ENCODE measurements around the gene CFAP210. TPM values are rescaled to one million over a fixed set of nuclear protein-coding genes. Genes with fewer than 3 reads are reported as not detected.

Gene CFAP210
- total RNA-seq, 3 donors from 2014 or later (not counting 1 experiment from before 2014, with no cell fraction given) = 0.27 to 8.4 (median 1.5) TPM

DNA sequence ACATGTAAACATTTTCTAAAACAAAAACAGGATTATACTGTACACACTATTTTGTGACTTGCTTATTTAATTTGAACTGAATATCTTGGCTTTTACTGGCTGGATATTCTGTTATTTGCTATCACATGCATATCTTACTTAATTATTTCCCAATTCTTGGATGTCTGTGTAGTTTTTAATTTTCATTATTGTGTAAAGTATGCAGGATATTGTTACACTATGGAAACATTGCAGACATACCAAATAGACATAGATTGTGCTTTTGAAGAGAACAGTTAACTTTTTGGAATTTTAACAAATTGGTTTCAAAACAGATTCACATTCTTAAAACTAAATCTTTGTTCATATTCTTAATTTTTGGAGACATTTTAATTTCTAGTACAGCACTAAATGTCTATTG is 2.2 kb upstream of the CFAP210 start:
- Histone ChIP-seq H3K4me1 (ENCODE audit: control insufficient read depth, insufficient read depth, low read length) (peaks cover 11% of the 10 kb centered on the region), H3K4me3 (ENCODE audit: low read length) (no peak overlapping the region), H3K9me3 (ENCODE audit: control insufficient read depth, insufficient read depth, low read length) (no peaks in the 10 kb centered on the region), H3K36me3 (ENCODE audit: control insufficient read depth, insufficient read depth, low read length) (peaks cover 14% of the 10 kb centered on the region), H3K27ac (ENCODE audit: low read length) (no peak overlapping the region), H3K27me3 (ENCODE audit: control insufficient read depth, insufficient read depth, low read length) (peaks cover 3% of the 10 kb centered on the region)
- peaks cover 10 to 14% of the 10 kb centered on the region in 2 donors for H3K27me3 Mint-ChIP-seq (ENCODE audit: low read depth in 2 of 2)
- intact Hi-C loops (cut with micrococcal nuclease) = loop anchor here (10.0 kb wide), 2 partner anchors 98 to 128 kb away; partner anchors contain the start of genes METTL5, SSB and UBR3
- H3K27ac Mint-ChIP-seq = peak overlapping the region in 1 of 2 donors; percentile 98
- H3K4me3 Mint-ChIP-seq = no peak overlapping the region
- H3K36me3 Mint-ChIP-seq = peaks cover 5% of the 10 kb centered on the region
- TF ChIP-seq, protein P1, sequence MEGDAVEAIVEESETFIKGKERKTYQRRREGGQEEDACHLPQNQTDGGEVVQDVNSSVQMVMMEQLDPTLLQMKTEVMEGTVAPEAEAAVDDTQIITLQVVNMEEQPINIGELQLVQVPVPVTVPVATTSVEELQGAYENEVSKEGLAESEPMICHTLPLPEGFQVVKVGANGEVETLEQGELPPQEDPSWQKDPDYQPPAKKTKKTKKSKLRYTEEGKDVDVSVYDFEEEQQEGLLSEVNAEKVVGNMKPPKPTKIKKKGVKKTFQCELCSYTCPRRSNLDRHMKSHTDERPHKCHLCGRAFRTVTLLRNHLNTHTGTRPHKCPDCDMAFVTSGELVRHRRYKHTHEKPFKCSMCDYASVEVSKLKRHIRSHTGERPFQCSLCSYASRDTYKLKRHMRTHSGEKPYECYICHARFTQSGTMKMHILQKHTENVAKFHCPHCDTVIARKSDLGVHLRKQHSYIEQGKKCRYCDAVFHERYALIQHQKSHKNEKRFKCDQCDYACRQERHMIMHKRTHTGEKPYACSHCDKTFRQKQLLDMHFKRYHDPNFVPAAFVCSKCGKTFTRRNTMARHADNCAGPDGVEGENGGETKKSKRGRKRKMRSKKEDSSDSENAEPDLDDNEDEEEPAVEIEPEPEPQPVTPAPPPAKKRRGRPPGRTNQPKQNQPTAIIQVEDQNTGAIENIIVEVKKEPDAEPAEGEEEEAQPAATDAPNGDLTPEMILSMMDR (IDR thresholded peaks at IDR 0.05) = no peak
- peaks cover 0 to 4% of the 10 kb centered on the region in 2 donors for H3K9me3 Mint-ChIP-seq
- ATAC-seq = no peak
- peaks cover 17 to 19% of the 10 kb centered on the region in 2 donors for H3K4me1 Mint-ChIP-seq
- no peak for DNase-seq

DNA sequence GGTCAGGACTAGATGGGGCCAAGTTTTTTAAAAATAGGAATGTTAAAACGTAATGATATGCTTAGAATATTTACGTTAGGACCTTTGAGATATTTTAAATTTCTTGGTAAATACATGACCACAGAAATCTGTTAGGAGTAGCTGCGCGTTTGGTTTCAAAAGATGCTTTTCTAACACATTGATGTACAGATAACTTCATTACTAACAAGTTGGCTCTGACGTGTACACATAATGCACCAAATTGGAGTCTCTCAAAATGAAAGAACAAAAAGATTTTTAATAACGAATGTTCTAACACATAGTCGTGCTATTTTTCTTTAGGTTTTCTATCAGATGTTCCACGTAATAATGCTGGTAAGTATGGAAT is 672 bp upstream of the CFAP210 start:
- peak overlapping the region; percentile 64 for H3K4me3 ChIP-seq (ENCODE audit: low read length)

DNA sequence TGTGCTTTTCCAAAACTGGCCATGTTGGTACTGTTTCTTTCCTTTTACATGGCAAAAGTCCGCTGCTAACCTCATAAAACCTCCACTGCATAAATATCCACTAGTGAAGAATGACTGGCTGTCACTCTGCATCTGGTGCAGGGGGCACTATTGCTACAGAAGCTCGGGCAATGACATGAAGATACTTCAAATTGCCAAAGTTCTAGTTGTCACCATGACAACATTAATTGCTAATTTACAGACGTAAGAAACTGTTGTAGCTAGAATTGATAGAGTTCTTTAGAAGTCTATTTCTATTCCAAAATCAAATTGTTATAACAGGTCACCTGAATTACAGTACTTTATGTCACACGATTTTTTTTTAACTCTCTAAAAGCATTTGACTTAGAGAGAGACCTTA is 845 bp downstream of the CFAP210 start:
- peak overlapping the region; percentile 97 for H3K4me3 Mint-ChIP-seq
- peaks cover 3 to 9% of the 10 kb centered on the region in 2 donors for H3K9me3 Mint-ChIP-seq
- H3K36me3 Mint-ChIP-seq = peaks cover 14% of the 10 kb centered on the region
- Histone ChIP-seq H3K27ac (ENCODE audit: low read length) (peak overlapping the region; percentile 90), H3K27me3 (ENCODE audit: control insufficient read depth, insufficient read depth, low read length) (peaks cover 3% of the 10 kb centered on the region), H3K36me3 (ENCODE audit: control insufficient read depth, insufficient read depth, low read length) (peaks cover 2% of the 10 kb centered on the region), H3K4me1 (ENCODE audit: control insufficient read depth, insufficient read depth, low read length) (peaks cover 11% of the 10 kb centered on the region), H3K4me3 (ENCODE audit: low read length) (no peak overlapping the region), H3K9me3 (ENCODE audit: control insufficient read depth, insufficient read depth, low read length) (no peaks in the 10 kb centered on the region)
- H3K27ac Mint-ChIP-seq = peak overlapping the region; percentile 97 to 98
- intact Hi-C loops (cut with micrococcal nuclease) = loop anchor here (5.0 to 10.0 kb wide), 3 partner anchors 39 to 131 kb away; partner anchors contain the start of genes KLHL23, METTL5, SSB and UBR3
- TF ChIP-seq, protein P1 (IDR thresholded peaks at IDR 0.05) = peak; percentile 15
- ATAC-seq = no peak
- peaks cover 21 to 29% of the 10 kb centered on the region in 2 donors for H3K27me3 Mint-ChIP-seq (ENCODE audit: low read depth in 2 of 2)
- WGBS (ENCODE audit: insufficient coverage) = 23% methylated on average over 2 of the region's 4 CpGs
- peak in 1 of 2 donors; percentile 60 for DNase-seq
- peaks cover 17 to 19% of the 10 kb centered on the region in 2 donors for H3K4me1 Mint-ChIP-seq

More for the DNA sequence above, 672 bp upstream of the CFAP210 start:
- peak overlapping the region; percentile 90 for H3K27ac ChIP-seq (ENCODE audit: low read length)
- no peak for DNase-seq
- Mint-ChIP-seq H3K27ac (peak overlapping the region; percentile 97 to 98), H3K9me3 (peaks cover 3 to 9% of the 10 kb centered on the region in 2 donors), H3K36me3 (peaks cover 14% of the 10 kb centered on the region), H3K4me1 (peaks cover 17 to 19% of the 10 kb centered on the region in 2 donors), H3K27me3 (ENCODE audit: low read depth in 2 of 2) (peaks cover 15 to 23% of the 10 kb centered on the region in 2 donors), H3K4me3 (peak overlapping the region; percentile 97)
- TF ChIP-seq, protein P1 (IDR thresholded peaks at IDR 0.05) = no peak
- peaks cover 3% of the 10 kb centered on the region for H3K27me3 ChIP-seq (ENCODE audit: control insufficient read depth, insufficient read depth, low read length)
- peaks cover 8% of the 10 kb centered on the region for H3K36me3 ChIP-seq (ENCODE audit: control insufficient read depth, insufficient read depth, low read length)
- no peak for ATAC-seq
- WGBS (ENCODE audit: insufficient coverage) = 35% methylated on average over 8 of the region's 8 CpGs
- no peaks in the 10 kb centered on the region for H3K9me3 ChIP-seq (ENCODE audit: control insufficient read depth, insufficient read depth, low read length)
- intact Hi-C loops (cut with micrococcal nuclease) = loop anchor here (2.0 to 10.0 kb wide), 4 partner anchors 37 to 130 kb away; partner anchors contain the start of genes KLHL23, METTL5, PPIG and SSB
- H3K4me1 ChIP-seq (ENCODE audit: control insufficient read depth, insufficient read depth, low read length) = peaks cover 11% of the 10 kb centered on the region

Measured in natural killer cell (primary cell).